K562 (cell line): Measurements from ENCODE around the gene COX14. TPM values are rescaled to one million over a fixed set of nuclear protein-coding genes. Genes with fewer than 3 reads are reported as not detected.

Experiments
- CCNT2 ChIP-seq: IDR thresholded peaks from 2 replicates; pipeline ENCODE4 v1.6.1; 2011; ENCODE audit warnings: borderline replicate concordance, low read depth, mild to moderate bottlenecking, moderate library complexity, mixed read lengths, low read length; ENCODE audit not compliant: insufficient read length; ENCODE audit errors: extremely low read depth
- CREB1 ChIP-seq, 2 experiments: sonication (generic) in 1 of 2; formaldehyde crosslinking in 1 of 2; IDR thresholded peaks; 2 replicates each; pipeline versions ENCODE4 v1.6.1 to v1.8.0; 2012 to 2022; ENCODE audit warnings: inconsistent platforms in 1 of 2, mild to moderate bottlenecking in 1 of 2, missing genetic modification reagents in 1 of 2, moderate library complexity in 1 of 2
- CTBP1 ChIP-seq: fragments of 450-650 bp; IDR thresholded peaks from 2 replicates; pipeline ENCODE4 v1.6.1; 2016; ENCODE audit warnings: borderline replicate concordance
- EP400 ChIP-seq: fragments of 450-650 bp; IDR thresholded peaks from 2 replicates; pipeline ENCODE4 v1.6.1; 2017; ENCODE audit warnings: antibody characterized with exemption, mild to moderate bottlenecking, moderate library complexity
- GATA2 ChIP-seq: sonication (generic); formaldehyde crosslinking; IDR thresholded peaks from 2 replicates; pipeline ENCODE4 v1.4.0; 2020; ENCODE audit warnings: mild to moderate bottlenecking, missing genetic modification reagents
- HMGN3 ChIP-seq: IDR thresholded peaks from 2 replicates; pipeline ENCODE4 v1.6.1; 2011; ENCODE audit warnings: borderline replicate concordance, low read depth, mild to moderate bottlenecking, mixed read lengths, low read length; ENCODE audit not compliant: insufficient read length; ENCODE audit errors: extremely low read depth
- LCOR ChIP-seq: sonication (generic); formaldehyde crosslinking; IDR thresholded peaks from 2 replicates; pipeline ENCODE4 v1.8.0; 2022; ENCODE audit warnings: mild to moderate bottlenecking, missing genetic modification reagents
- MAZ ChIP-seq, 2 experiments: fragments of 450-650 bp in 1 of 2; sonication (generic) in 1 of 2; formaldehyde crosslinking; IDR thresholded peaks in 1 of 2; conservative IDR thresholded peaks in 1 of 2; 2 replicates each; pipeline versions ENCODE4 v1.4.0 to v1.5.0; 2020; ENCODE audit warnings: mild to moderate bottlenecking in 1 of 2, missing genetic modification reagents in 1 of 2
- MYC ChIP-seq, 2 experiments: fragments of 250-450 bp in 1 of 2; sonication (Bioruptor Pico) in 1 of 2; IDR thresholded peaks; 2 replicates each; pipeline versions ENCODE4 v1.5.1 to v1.6.1; 2012 to 2021; ENCODE audit warnings: low read depth in 2 of 2, borderline replicate concordance in 1 of 2, improper control_type of control experiment in 1 of 2, low read length in 1 of 2, mild to moderate bottlenecking in 1 of 2, moderate library complexity in 1 of 2
- RBBP5 ChIP-seq: fragments of 200-600 bp; sonication (generic); IDR thresholded peaks from 2 replicates; pipeline ENCODE4 v1.6.1; 2012; ENCODE audit warnings: borderline replicate concordance, mild to moderate bottlenecking, low read length, control low read depth, inconsistent platforms; ENCODE audit not compliant: insufficient read depth, poor library complexity, severe bottlenecking
- RBFOX2 ChIP-seq: fragments of 200-400 bp; formaldehyde crosslinking; IDR thresholded peaks from 2 replicates; pipeline ENCODE4 v1.6.1; 2017; ENCODE audit warnings: low read depth, mild to moderate bottlenecking, low read length, moderate library complexity
- SOX6 ChIP-seq: fragments of 450-650 bp; IDR thresholded peaks from 2 replicates; pipeline ENCODE4 v1.6.1; 2014; ENCODE audit warnings: mild to moderate bottlenecking
- TAF7 ChIP-seq: fragments of 450-650 bp; IDR thresholded peaks from 2 replicates; pipeline ENCODE4 v1.6.1; 2016; ENCODE audit warnings: missing genetic modification characterization, missing compliant biosample characterization
- TFAP4 ChIP-seq: sonication (generic); formaldehyde crosslinking; IDR thresholded peaks from 2 replicates; pipeline ENCODE4 v1.8.0; 2022; ENCODE audit warnings: missing genetic modification reagents, mild to moderate bottlenecking, moderate library complexity, borderline replicate concordance
- TOE1 ChIP-seq, 2 experiments: fragments of 450-650 bp in 1 of 2; sonication (generic) in 1 of 2; formaldehyde crosslinking in 1 of 2; IDR thresholded peaks; 2 replicates each; pipeline versions ENCODE4 v1.7.1 to v1.8.0; 2016 to 2022; ENCODE audit warnings: borderline replicate concordance in 2 of 2, mild to moderate bottlenecking in 2 of 2, antibody characterized with exemption in 1 of 2, inconsistent platforms in 1 of 2, low read depth in 1 of 2, missing genetic modification reagents in 1 of 2, moderate library complexity in 1 of 2
- polyA plus RNA-seq, 8 experiments: library from polyadenylated mRNA; depleted of rRNA in 4 of 8; stranded (reverse) in 5 of 8; unstranded in 3 of 8; fragments of >200 nt; fragmentation: Nextera tagmentation in 2 of 8; fragmentation: Illumina TruSeq in 1 of 8; extraction: Ambion mirVana in 2 of 8; extraction: Trizol in 1 of 8; gene quantifications; 2 replicates each; pipeline versions ENCODE4 v1.2.1 to v1.2.3, GENCODE V29; 2011 to 2014; ENCODE audit warnings: inconsistent platforms in 1 of 8, missing spikeins in 1 of 8
- total RNA-seq, 7 experiments: library from RNA; depleted of rRNA in 6 of 7; stranded (reverse); fragments of >200 nt in 6 of 7; fragmentation: Illumina TruSeq in 2 of 7; extraction: Trizol in 2 of 7; gene quantifications; 2 replicates each; pipeline versions ENCODE4 v1.2.1 to v1.2.3, GENCODE V29; 2011 to 2021; ENCODE audit warnings: low replicate concordance in 1 of 7
- TF ChIP-seq, protein P1 (sequence below): IDR thresholded peaks from 2 replicates; pipeline ENCODE4 v1.6.1; 2011; ENCODE audit warnings: borderline replicate concordance, low read depth, mild to moderate bottlenecking, moderate library complexity, low read length; ENCODE audit not compliant: insufficient read depth, poor library complexity, severe bottlenecking
- TF ChIP-seq, protein P2 (sequence below): fragments of 250-450 bp; sonication (Bioruptor Pico); IDR thresholded peaks from 2 replicates; pipeline ENCODE4 v1.9.0; 2021; ENCODE audit warnings: mild to moderate bottlenecking, inconsistent platforms

COX14 gene
- total and polyA plus RNA-seq, 9 of the 15 experiments (the other 6 are each of a cell fraction or from before 2014, with no cell fraction given) = 44.4 to 269 (median 53.4) TPM

DNA sequence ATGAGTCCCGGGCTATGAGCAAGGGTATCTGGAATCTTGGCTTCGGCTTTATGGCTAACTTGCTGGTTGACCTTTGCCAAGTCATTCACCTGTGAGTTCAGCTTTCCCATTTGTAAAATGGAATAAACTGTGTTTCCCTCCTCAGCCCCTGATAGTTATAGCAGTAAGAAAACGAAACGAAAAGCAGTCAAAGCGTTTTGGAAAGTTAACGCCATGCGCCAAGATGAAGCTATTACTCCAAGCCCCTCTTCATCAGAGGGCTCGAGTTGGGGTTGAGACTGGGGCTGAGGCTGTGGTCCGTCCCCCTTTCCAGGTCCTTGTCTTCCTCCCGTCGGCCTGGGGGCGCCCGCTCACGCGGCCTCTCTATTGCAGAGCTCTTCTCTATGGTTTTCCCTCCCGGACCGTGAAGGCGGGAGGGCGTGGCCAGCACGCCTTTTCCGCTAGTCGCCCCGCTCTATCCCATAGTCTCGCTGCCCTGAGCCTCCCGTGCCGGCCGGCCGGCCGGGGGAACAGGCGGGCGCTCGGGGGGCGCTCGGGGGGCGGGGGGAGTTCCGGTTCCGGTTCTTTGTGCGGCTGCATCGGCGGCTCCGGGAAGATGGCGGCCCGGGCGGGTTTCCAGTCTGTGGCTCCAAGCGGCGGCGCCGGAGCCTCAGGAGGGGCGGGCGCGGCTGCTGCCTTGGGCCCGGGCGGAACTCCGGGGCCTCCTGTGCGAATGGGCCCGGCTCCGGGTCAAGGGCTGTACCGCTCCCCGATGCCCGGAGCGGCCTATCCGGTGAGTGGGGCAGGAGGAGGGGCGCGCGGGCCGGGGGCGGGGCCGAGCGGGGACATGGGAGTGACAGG is 27.0 kb upstream of the COX14 start, which contains the start of gene SMARCD1 (continued):
- peak; percentile 68; the same call in 1 of the 2 replicates for TF ChIP-seq TFAP4 (CRISPR knock-in tag)
- TF ChIP-seq, protein P1, sequence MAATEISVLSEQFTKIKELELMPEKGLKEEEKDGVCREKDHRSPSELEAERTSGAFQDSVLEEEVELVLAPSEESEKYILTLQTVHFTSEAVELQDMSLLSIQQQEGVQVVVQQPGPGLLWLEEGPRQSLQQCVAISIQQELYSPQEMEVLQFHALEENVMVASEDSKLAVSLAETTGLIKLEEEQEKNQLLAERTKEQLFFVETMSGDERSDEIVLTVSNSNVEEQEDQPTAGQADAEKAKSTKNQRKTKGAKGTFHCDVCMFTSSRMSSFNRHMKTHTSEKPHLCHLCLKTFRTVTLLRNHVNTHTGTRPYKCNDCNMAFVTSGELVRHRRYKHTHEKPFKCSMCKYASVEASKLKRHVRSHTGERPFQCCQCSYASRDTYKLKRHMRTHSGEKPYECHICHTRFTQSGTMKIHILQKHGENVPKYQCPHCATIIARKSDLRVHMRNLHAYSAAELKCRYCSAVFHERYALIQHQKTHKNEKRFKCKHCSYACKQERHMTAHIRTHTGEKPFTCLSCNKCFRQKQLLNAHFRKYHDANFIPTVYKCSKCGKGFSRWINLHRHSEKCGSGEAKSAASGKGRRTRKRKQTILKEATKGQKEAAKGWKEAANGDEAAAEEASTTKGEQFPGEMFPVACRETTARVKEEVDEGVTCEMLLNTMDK = peak; percentile 97
- peak; percentile 37; the same call in 1 of the 2 replicates for TF ChIP-seq CREB1 (IDR thresholded peaks at IDR 0.05)
- no peak for TF ChIP-seq CREB1 (CRISPR knock-in tag; IDR thresholded peaks at IDR 0.05)
- peak; percentile 67; the same call in 1 of the 2 replicates for TF ChIP-seq TAF7 (tag)
- peak; percentile 80 for TF ChIP-seq MYC (IDR thresholded peaks at IDR 0.05; ENCODE audit: low read depth, low read length)
- no peak for TF ChIP-seq MYC (CRISPR knock-in tag; IDR thresholded peaks at IDR 0.05; ENCODE audit: borderline replicate concordance, low read depth)
- TF ChIP-seq EP400 = peak; percentile 74
- peak; percentile 5 for TF ChIP-seq CCNT2
- TF ChIP-seq RBFOX2 = peak; percentile 79
- peak; percentile 56 to 63; a peak in 3 of 4 replicates for TF ChIP-seq MAZ (CRISPR knock-in tag; conservative IDR thresholded peaks at IDR 0.05 in 1 of 2, IDR thresholded peaks at IDR 0.05 in 1 of 2)
- TF ChIP-seq CTBP1 = peak; percentile 64
- TF ChIP-seq TOE1 (IDR thresholded peaks at IDR 0.05; ENCODE audit: borderline replicate concordance) = peak; percentile 19; the same call in 1 of the 2 replicates
- TF ChIP-seq TOE1 (CRISPR knock-in tag; IDR thresholded peaks at IDR 0.05; ENCODE audit: borderline replicate concordance, low read depth) = no peak
- peak; percentile 68 for TF ChIP-seq RBBP5
- TF ChIP-seq SOX6 = peak; percentile 50
- TF ChIP-seq, protein P2, sequence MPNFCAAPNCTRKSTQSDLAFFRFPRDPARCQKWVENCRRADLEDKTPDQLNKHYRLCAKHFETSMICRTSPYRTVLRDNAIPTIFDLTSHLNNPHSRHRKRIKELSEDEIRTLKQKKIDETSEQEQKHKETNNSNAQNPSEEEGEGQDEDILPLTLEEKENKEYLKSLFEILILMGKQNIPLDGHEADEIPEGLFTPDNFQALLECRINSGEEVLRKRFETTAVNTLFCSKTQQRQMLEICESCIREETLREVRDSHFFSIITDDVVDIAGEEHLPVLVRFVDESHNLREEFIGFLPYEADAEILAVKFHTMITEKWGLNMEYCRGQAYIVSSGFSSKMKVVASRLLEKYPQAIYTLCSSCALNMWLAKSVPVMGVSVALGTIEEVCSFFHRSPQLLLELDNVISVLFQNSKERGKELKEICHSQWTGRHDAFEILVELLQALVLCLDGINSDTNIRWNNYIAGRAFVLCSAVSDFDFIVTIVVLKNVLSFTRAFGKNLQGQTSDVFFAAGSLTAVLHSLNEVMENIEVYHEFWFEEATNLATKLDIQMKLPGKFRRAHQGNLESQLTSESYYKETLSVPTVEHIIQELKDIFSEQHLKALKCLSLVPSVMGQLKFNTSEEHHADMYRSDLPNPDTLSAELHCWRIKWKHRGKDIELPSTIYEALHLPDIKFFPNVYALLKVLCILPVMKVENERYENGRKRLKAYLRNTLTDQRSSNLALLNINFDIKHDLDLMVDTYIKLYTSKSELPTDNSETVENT (CRISPR knock-in tag) = peak; percentile 98
- peak; percentile 38; the same call in 1 of the 2 replicates for TF ChIP-seq LCOR (CRISPR knock-in tag)
- TF ChIP-seq GATA2 (CRISPR knock-in tag) = no peak
- TF ChIP-seq HMGN3 = peak; percentile 41
